Measurements from ENCODE around the gene BTNL9. TPM values are rescaled to one million over a fixed set of nuclear protein-coding genes. Genes with fewer than 3 reads are reported as not detected.

Gene BTNL9
- total and polyA plus RNA-seq, 2 of the 8 experiments (the other 6 are each of a cell fraction or from before 2014, with no cell fraction given): 0.23 to 0.89 TPM

- no peak for TF ChIP-seq YY1 (IDR thresholded peaks at IDR 0.05; ENCODE audit: low read depth, low read length)
- TF ChIP-seq RXRA (IDR thresholded peaks at IDR 0.05; ENCODE audit: insufficient read depth, low read depth, low read length): no peak
- TF ChIP-seq, protein P1, sequence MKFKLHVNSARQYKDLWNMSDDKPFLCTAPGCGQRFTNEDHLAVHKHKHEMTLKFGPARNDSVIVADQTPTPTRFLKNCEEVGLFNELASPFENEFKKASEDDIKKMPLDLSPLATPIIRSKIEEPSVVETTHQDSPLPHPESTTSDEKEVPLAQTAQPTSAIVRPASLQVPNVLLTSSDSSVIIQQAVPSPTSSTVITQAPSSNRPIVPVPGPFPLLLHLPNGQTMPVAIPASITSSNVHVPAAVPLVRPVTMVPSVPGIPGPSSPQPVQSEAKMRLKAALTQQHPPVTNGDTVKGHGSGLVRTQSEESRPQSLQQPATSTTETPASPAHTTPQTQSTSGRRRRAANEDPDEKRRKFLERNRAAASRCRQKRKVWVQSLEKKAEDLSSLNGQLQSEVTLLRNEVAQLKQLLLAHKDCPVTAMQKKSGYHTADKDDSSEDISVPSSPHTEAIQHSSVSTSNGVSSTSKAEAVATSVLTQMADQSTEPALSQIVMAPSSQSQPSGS (IDR thresholded peaks at IDR 0.05; ENCODE audit: low read length): no peak
- no peak for TF ChIP-seq POLR2A (IDR thresholded peaks at IDR 0.05; ENCODE audit: control extremely low read depth in 1 of 2, low read depth in 2 of 2, low read length in 2 of 2)
- TF ChIP-seq CTBP2 (IDR thresholded peaks at IDR 0.05; ENCODE audit: borderline replicate concordance, insufficient read depth, insufficient read length, low read length): no peak
- no peak for TF ChIP-seq HDAC2 (IDR thresholded peaks at IDR 0.05; ENCODE audit: borderline replicate concordance in 1 of 2, low read depth in 2 of 2, low read length in 2 of 2)
- TF ChIP-seq MAFK (IDR thresholded peaks at IDR 0.05; ENCODE audit: low read depth, low read length): no peak
- TF ChIP-seq RNF2 (IDR thresholded peaks at IDR 0.05; ENCODE audit: borderline replicate concordance, low read depth, low read length, missing control alignments, poor library complexity, severe bottlenecking): no peak
- TF ChIP-seq JUN (IDR thresholded peaks at IDR 0.05; ENCODE audit: low read depth, low read length): no peak
- Histone ChIP-seq H2BK15ac (ENCODE audit: low read length) (no peak overlapping the region), H4K20me1 (replicated peaks in 1 of 2; ENCODE audit: control insufficient read depth in 1 of 2, insufficient read depth in 2 of 2, low read length in 2 of 2) (no peaks in the 10 kb centered on the region), H2BK12ac (ENCODE audit: low read depth, low read length) (no peak overlapping the region), H3K14ac (ENCODE audit: insufficient read length) (no peak overlapping the region), H4K5ac (ENCODE audit: insufficient read length, low read depth, low read length) (no peak overlapping the region), H2AFZ (ENCODE audit: low read length) (no peak overlapping the region), H4K8ac (ENCODE audit: extremely low read depth, insufficient read depth, low read length) (no peak overlapping the region), H3K79me1 (ENCODE audit: low read depth, low read length) (no peaks in the 10 kb centered on the region), H4K91ac (replicated peaks; ENCODE audit: insufficient read length, low read length) (no peak overlapping the region), H3K23me2 (ENCODE audit: low read depth, low read length) (no peaks in the 10 kb centered on the region), H3K9me3 (ENCODE audit: insufficient read depth in 2 of 2, low read depth in 1 of 2, low read length in 1 of 2) (peaks cover 4 to 17% of the 10 kb centered on the region in 2 experiments), H3K9ac (replicated peaks in 1 of 4; ENCODE audit: extremely low read depth in 1 of 4, low read depth in 3 of 4, low read length in 3 of 4) (no peak overlapping the region), H3K4me2 (ENCODE audit: insufficient read depth in 1 of 2, low read depth in 2 of 2, low read length in 2 of 2) (no peak overlapping the region), H3K27ac (ENCODE audit: low read depth, low read length) (no peak overlapping the region), H3K27me3 (replicated peaks in 1 of 4; ENCODE audit: control insufficient read depth in 3 of 4, extremely low read depth in 1 of 4, insufficient read depth in 3 of 4, low read length in 3 of 4) (no peaks in the 10 kb centered on the region; a peak in 2 of 7 replicates), H3K4ac (replicated peaks; ENCODE audit: insufficient read length, low read depth, low read length) (no peak overlapping the region), H2AK5ac (ENCODE audit: low read depth, low read length) (no peak overlapping the region), H3K36me3 (ENCODE audit: control insufficient read depth in 2 of 4, insufficient read depth in 4 of 4, low read length in 3 of 4) (no peaks in the 10 kb centered on the region), H3K4me3 (ENCODE audit: extremely low read depth in 1 of 4, insufficient read depth in 2 of 4, low read depth in 3 of 4, low read length in 4 of 4) (no peak overlapping the region), H2BK5ac (ENCODE audit: low read depth, low read length) (no peak overlapping the region), H3K23ac (ENCODE audit: insufficient read length) (no peak overlapping the region), H3K4me1 (replicated peaks in 1 of 4; ENCODE audit: control insufficient read depth in 3 of 4, insufficient read depth in 4 of 4, low read length in 3 of 4) (peaks cover 0 to 5% (median 3%) of the 10 kb centered on the region in 4 experiments; a peak in 3 of 7 replicates), H2BK20ac (ENCODE audit: low read length) (no peak overlapping the region), H3K56ac (replicated peaks; ENCODE audit: insufficient read length, low read depth, low read length) (no peak overlapping the region), H2BK120ac (replicated peaks; ENCODE audit: low read depth, low read length) (no peak overlapping the region), H3K79me2 (ENCODE audit: control insufficient read depth in 1 of 2, insufficient read depth in 2 of 2, low read length in 2 of 2) (no peaks in the 10 kb centered on the region), H3K18ac (ENCODE audit: extremely low read depth, low read length) (no peak overlapping the region)
- CTCF ChIA-PET (ENCODE audit: partially characterized antibody): interaction anchor here (0.8 to 2.6 kb wide), 4 partner anchors 12 to 17 kb away, joined by 3 to 13 read pairs (median 4); no protein-coding TSS in a partner anchor
- WGBS, 2 experiments (ENCODE audit: extremely low coverage in 1 of 2, insufficient coverage in 1 of 2, insufficient read length in 1 of 2, insufficient replicate concordance in 2 of 2, low coverage in 1 of 2, low lambda C conversion rate in 2 of 2, missing lambda C conversion rate in 1 of 2): 74% methylated on average over 6 of the region's 6 CpGs; no CpG with 5 or more reads in 1 of the 2 experiments
- POLR2A ChIA-PET (ENCODE audit: partially characterized antibody): interaction anchor here (2.1 kb wide), 1 partner anchor 28 kb away, joined by 7 read pairs; no protein-coding TSS in a partner anchor
- FAIRE-seq (no peak), DNase-seq (ENCODE audit: low read depth in 1 of 2, low spot score in 2 of 2) (no peak)
Measured at GRCh38 chr5:181071257-181071656, 31.2 kb downstream of the BTNL9 start.
